LNCaP clone FGC (cell line): ENCODE data around the gene OGDH.

ENCODE experiments used
- DNase-seq: peaks from one replicate; pipeline ENCODE4 v3.0.0-alpha.2; 2011; ENCODE audit warnings: low read depth
- H3K4me3 ChIP-seq: 2 replicates; pipeline ENCODE4 v1.5.1; 2011; ENCODE audit warnings: mild to moderate bottlenecking, low read depth, low read length, control low read depth
- TF ChIP-seq, protein P1 (sequence below): IDR thresholded peaks from 2 replicates; pipeline ENCODE4 v1.5.1; 2012; ENCODE audit warnings: mild to moderate bottlenecking; ENCODE audit not compliant: control insufficient read depth, insufficient read depth; ENCODE audit errors: extremely low read depth

The OGDH gene

DNA sequence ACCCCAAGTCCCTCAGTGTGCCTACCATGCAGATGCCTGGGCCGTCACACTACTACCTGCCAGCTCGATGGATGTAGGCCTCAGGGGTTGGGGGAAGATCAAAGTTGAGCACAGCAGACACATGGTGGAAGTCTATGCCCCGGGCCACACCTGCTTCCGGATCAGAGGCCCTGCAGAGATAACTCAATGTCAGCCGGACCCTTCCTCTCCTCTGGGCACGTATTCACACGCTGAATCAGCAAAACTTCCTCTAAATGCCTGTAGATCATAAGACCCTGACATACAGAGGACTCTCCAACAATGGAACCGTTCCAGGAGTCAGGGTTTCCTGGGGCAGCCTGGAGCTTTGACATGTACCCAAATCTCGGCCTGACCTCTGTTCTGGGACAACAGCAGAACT, 36.5 kb upstream of the OGDH start:
- H3K4me3 ChIP-seq = no peak overlapping the region
- DNase-seq = no peak
- TF ChIP-seq, protein P1, sequence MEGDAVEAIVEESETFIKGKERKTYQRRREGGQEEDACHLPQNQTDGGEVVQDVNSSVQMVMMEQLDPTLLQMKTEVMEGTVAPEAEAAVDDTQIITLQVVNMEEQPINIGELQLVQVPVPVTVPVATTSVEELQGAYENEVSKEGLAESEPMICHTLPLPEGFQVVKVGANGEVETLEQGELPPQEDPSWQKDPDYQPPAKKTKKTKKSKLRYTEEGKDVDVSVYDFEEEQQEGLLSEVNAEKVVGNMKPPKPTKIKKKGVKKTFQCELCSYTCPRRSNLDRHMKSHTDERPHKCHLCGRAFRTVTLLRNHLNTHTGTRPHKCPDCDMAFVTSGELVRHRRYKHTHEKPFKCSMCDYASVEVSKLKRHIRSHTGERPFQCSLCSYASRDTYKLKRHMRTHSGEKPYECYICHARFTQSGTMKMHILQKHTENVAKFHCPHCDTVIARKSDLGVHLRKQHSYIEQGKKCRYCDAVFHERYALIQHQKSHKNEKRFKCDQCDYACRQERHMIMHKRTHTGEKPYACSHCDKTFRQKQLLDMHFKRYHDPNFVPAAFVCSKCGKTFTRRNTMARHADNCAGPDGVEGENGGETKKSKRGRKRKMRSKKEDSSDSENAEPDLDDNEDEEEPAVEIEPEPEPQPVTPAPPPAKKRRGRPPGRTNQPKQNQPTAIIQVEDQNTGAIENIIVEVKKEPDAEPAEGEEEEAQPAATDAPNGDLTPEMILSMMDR = no peak

DNA sequence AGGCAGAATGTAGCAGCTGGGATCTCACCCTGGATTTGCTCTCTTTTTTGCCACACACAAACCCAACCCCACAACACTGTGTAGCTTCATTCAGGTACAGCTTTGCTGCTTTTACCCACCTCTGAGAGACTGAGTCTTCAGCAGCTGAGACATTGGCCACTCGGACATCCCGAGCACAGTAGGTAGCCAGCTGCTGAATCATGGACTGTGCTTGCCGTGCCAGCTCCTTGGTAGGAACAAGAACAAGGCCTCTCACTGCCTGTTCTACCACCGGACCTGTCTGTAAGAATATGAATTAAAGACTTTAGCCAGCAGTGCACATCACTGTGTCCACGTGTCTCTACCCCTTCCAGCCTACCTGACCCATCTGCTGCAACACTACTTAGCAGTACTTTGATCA, 33.7 kb upstream of the OGDH start:
- H3K4me3 ChIP-seq = peak overlapping the region; percentile 89
- TF ChIP-seq, protein P1 = no peak
- DNase-seq = no peak

DNA sequence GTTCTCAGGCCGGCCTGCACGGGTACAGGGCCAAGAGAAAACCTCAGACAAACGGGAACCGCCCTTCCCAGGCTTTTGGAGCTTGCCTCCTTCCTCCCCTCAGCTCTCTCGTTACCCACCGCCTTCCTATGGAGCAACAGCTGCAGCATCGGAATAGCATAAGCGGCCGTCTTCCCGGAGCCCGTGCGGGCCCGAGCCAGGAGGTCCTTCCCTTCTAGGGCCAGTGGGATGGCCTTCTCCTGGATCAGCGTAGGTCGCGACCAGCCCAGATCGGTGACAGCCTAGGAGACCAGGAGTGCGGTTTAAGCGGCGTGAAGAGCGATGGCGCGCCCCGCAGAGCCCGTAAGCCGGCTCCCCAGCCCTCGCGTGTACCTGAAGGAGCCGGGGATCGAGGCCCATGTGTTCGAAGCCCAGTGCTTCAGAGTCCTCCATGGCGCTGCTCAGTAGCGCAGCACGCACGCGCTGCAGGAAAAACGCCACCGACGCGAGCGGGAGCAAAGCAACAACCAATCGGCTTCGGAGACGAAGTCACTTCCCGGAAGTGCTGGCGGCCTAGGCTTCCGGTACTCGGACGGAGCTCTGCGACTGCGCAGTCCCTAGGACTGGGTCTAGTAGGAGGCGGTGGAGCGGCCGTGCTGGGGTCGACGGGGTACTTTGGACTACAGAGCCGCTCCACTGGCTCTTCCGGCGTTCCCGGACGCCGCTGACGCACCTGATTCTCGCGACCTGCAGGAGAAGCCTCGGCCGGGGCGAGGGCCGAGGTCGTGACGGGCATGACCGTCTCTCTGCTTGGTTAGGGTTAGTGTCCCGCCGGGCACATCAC, 32.8 kb upstream of the OGDH start, which contains the start of gene DDX56:
Gene DDX56 (minus strand): TSS at position 445 of the 823 bp plus-strand sequence. CDS start 13 bp downstream, at position 432.
- peak within 1 kb of the TSS; percentile 89 for H3K4me3 ChIP-seq
- TF ChIP-seq, protein P1 = no peak
- peak; percentile 84 for DNase-seq

DNA sequence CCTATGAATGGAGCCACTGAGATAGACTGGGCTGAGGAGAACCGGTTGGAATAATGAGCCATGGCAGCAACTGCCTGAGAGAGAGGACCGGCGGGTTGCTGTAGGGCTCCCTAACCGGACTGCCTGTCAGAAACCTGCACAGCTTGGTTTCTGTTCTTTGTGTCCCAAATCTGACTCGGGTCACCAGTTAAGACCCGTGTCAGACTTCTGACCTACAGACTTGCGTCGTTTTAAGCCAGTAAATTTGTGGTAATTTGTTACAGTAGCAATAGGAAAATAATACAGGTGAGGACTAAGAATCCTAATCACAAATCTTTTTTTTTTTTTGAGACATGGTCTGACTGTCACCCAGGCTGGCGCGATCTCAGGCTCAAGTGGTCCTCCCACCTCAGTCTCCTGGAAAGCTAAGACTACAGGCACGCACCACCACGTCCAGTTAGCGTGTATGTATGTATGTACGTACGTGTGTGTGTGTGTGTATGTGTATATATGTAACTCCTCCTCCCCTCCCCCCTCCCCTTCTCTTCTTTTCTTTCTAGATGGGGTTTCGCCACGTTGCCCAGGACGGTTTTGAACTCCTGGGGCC, 32.0 kb upstream of the OGDH start:
- H3K4me3 ChIP-seq = peak overlapping the region; percentile 89
- TF ChIP-seq, protein P1 = no peak
- no peak for DNase-seq

DNA sequence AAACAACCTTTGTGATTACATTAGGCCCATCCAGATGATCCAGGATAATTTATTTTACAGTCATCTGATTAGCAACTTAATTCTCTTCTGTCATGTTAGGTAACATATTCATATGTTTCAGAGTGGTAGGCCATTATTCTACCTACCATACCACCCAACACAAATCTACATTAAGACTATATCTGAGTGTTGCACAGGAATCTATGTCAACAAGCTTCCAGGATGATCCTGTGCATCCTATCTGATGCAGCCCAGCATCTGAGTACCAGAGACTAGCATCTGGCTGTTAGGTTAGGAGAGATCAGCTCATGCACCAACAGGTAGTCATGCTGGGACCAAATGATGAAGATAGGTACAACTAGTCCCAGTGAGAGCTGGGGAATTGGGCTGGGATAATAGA, 31.4 kb upstream of the OGDH start:
- TF ChIP-seq, protein P1 = no peak
- H3K4me3 ChIP-seq = peak overlapping the region; percentile 89
- no peak for DNase-seq

DNA sequence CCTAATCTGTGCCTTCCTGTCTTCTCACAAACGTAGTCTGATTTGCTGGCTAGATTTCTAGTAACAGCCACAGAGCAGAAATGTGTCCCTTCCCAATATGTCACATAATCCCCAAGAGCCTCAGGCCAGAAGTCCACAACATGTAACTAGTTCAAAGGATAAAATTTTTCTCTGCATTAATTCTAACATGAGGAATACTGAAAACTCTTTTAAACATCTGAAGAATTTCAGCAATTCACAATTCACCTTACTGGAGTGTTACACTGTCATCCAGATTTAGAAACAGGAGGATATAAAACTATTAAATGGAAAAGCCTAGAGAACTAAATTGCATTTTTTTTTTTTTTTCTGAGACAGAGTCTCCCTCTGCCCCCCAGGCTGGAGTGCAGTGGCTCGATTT, 30.2 kb upstream of the OGDH start:
- TF ChIP-seq, protein P1 = no peak
- H3K4me3 ChIP-seq = no peak overlapping the region
- no peak for DNase-seq
